Gastroesophageal sphincter (tissue), 3 donors: ENCODE results near the gene BRWD1.

ENCODE experiments used
- EP300 ChIP-seq: sonication (generic); formaldehyde crosslinking; IDR thresholded peaks from one replicate; pipeline ENCODE4 v1.6.1; 2017; ENCODE audit warnings: antibody characterized with exemption, mild to moderate bottlenecking
- TF ChIP-seq, protein P1 (sequence below), 4 experiments: fragments of 200-600 bp in 2 of 4; fragments of 450-650 bp in 2 of 4; sonication (generic) in 1 of 4; IDR thresholded peaks; one replicate each; pipeline ENCODE4 v1.5.1; 2017 to 2019; ENCODE audit warnings: antibody characterized with exemption in 4 of 4, mild to moderate bottlenecking in 2 of 4, moderate library complexity in 2 of 4

DNA sequence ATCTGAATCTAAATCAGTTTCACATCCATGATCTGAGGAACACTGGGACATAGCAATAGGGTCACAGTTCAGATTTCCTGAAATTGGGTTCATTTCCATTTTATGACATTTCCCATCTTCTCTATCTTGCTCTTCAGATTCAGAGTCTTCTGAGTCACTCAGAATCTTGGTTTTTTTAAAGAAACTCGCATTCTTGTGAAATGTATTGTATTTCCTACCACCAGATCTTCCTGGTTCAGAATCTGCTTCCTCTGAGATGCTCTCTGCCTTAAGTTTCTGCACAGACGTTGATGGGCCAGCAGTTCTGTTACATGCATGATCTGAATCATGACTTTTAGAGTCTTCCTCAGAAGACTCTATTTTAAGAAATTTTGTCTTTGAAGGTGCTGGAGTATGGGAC, 114.6 kb downstream of the BRWD1 start:
- TF ChIP-seq, protein P1, sequence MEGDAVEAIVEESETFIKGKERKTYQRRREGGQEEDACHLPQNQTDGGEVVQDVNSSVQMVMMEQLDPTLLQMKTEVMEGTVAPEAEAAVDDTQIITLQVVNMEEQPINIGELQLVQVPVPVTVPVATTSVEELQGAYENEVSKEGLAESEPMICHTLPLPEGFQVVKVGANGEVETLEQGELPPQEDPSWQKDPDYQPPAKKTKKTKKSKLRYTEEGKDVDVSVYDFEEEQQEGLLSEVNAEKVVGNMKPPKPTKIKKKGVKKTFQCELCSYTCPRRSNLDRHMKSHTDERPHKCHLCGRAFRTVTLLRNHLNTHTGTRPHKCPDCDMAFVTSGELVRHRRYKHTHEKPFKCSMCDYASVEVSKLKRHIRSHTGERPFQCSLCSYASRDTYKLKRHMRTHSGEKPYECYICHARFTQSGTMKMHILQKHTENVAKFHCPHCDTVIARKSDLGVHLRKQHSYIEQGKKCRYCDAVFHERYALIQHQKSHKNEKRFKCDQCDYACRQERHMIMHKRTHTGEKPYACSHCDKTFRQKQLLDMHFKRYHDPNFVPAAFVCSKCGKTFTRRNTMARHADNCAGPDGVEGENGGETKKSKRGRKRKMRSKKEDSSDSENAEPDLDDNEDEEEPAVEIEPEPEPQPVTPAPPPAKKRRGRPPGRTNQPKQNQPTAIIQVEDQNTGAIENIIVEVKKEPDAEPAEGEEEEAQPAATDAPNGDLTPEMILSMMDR (IDR thresholded peaks at IDR 0.05): no peak
- no peak for TF ChIP-seq EP300
